ENCODE results near the gene MSH3.

Gene MSH3

DNA sequence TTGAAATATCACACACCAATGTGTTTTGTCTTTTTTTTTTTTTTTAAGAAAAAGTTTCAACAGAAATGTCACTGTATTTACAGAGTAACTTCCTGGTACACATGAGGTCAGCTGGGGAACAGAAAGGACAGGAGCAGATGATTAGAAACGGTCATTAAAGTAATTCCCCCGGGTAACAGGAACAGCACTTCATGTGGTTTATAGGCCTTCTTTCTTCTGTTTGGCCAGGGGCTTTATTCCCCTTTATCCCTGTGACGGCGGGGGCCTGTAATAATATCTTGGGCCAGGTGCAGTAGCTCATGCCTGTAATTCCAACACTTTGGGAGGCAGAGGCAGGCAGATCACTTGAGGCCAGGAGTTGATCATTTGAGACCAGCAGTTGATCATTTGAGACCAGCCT lies 30.5 kb upstream of the MSH3 start:
- Histone ChIP-seq H3K4me1 (ENCODE audit: low read length) (no peaks in the 10 kb centered on the region), H3K4me3 (ENCODE audit: low read length) (no peak overlapping the region), H3K27ac (ENCODE audit: low read length) (no peak overlapping the region), H3K9ac (ENCODE audit: low read length) (no peak overlapping the region), H4K20me1 (ENCODE audit: insufficient read depth, low read length) (no peaks in the 10 kb centered on the region), H3K4me2 (ENCODE audit: low read depth, low read length) (no peak overlapping the region), H3K27me3 (replicated peaks; ENCODE audit: insufficient read depth, low read length) (no peaks in the 10 kb centered on the region), H3K9me3 (replicated peaks; ENCODE audit: insufficient read depth, low read length) (no peaks in the 10 kb centered on the region), H3K9me2 (replicated peaks; ENCODE audit: insufficient read depth, low read length) (no peaks in the 10 kb centered on the region), H3K36me3 (replicated peaks; ENCODE audit: insufficient read depth, low read length) (no peaks in the 10 kb centered on the region), H2AFZ (ENCODE audit: low read length) (no peak overlapping the region), H3F3A (ENCODE audit: insufficient read depth, low read length) (no peaks in the 10 kb centered on the region), H3K79me2 (ENCODE audit: low read length) (no peaks in the 10 kb centered on the region)
- TF ChIP-seq EZH2phosphoT487 (IDR thresholded peaks at IDR 0.05; ENCODE audit: low read length) (no peak), EZH2 (optimal IDR thresholded peaks at IDR 0.05; ENCODE audit: low read depth, low read length) (no peak)
- TF ChIP-seq, protein P1, sequence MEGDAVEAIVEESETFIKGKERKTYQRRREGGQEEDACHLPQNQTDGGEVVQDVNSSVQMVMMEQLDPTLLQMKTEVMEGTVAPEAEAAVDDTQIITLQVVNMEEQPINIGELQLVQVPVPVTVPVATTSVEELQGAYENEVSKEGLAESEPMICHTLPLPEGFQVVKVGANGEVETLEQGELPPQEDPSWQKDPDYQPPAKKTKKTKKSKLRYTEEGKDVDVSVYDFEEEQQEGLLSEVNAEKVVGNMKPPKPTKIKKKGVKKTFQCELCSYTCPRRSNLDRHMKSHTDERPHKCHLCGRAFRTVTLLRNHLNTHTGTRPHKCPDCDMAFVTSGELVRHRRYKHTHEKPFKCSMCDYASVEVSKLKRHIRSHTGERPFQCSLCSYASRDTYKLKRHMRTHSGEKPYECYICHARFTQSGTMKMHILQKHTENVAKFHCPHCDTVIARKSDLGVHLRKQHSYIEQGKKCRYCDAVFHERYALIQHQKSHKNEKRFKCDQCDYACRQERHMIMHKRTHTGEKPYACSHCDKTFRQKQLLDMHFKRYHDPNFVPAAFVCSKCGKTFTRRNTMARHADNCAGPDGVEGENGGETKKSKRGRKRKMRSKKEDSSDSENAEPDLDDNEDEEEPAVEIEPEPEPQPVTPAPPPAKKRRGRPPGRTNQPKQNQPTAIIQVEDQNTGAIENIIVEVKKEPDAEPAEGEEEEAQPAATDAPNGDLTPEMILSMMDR (IDR thresholded peaks at IDR 0.05; ENCODE audit: low read length): no peak
- DNase-seq: no peak

DNA sequence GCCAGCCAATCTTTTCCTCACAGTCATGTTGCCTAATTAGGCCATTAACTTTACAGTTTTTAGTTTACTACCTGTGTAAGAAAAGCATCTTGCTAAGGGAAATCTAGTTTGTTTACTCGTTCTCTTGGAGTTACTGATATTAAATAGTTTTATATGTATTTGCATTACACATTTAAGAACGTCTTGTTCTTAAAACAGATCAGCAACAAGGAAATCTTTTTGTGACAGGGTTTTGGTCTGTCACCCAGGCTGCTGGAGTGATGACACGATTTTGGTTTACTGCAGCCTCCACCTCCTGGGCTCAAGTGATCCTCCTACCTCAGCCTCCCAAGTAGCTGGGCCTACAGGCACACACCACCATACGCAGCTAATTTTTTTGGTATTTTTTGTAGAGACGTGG lies 29.2 kb upstream of the MSH3 start:
- Histone ChIP-seq H3K27me3 (replicated peaks; ENCODE audit: insufficient read depth, low read length) (no peaks in the 10 kb centered on the region), H3K9me3 (replicated peaks; ENCODE audit: insufficient read depth, low read length) (no peaks in the 10 kb centered on the region), H3F3A (ENCODE audit: insufficient read depth, low read length) (no peaks in the 10 kb centered on the region), H3K9me2 (replicated peaks; ENCODE audit: insufficient read depth, low read length) (no peaks in the 10 kb centered on the region), H3K4me1 (ENCODE audit: low read length) (no peaks in the 10 kb centered on the region), H3K9ac (ENCODE audit: low read length) (no peak overlapping the region), H3K4me3 (ENCODE audit: low read length) (no peak overlapping the region), H3K79me2 (ENCODE audit: low read length) (no peaks in the 10 kb centered on the region), H3K36me3 (replicated peaks; ENCODE audit: insufficient read depth, low read length) (no peaks in the 10 kb centered on the region), H4K20me1 (ENCODE audit: insufficient read depth, low read length) (no peaks in the 10 kb centered on the region), H2AFZ (ENCODE audit: low read length) (no peak overlapping the region), H3K4me2 (ENCODE audit: low read depth, low read length) (no peak overlapping the region), H3K27ac (ENCODE audit: low read length) (no peak overlapping the region)
- TF ChIP-seq EZH2 (optimal IDR thresholded peaks at IDR 0.05; ENCODE audit: low read depth, low read length) (no peak), EZH2phosphoT487 (IDR thresholded peaks at IDR 0.05; ENCODE audit: low read length) (no peak)
- TF ChIP-seq, protein P1 (IDR thresholded peaks at IDR 0.05; ENCODE audit: low read length): no peak
- no peak for DNase-seq

DNA sequence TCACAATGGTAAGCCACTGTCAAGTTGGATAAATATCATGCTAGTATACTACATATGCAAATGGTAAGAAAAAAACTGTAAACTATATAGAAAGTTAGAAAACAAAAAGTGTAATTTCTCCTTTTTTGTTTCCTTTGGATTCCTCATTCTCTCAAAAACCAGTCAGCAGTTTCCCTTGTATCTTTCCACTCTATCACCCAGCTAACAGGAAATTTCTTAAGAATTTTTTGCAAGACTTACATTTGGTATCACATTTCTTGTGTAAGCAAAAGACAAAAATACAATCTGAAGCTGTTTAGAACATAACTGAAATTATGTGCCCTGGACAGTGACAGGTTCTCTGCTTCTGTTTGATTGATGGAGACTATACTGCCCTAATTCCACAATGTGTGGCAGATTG lies 25.2 kb upstream of the MSH3 start:
- H3K9me2 ChIP-seq (replicated peaks; ENCODE audit: insufficient read depth, low read length): no peaks in the 10 kb centered on the region
- no peak overlapping the region for H3K4me2 ChIP-seq (ENCODE audit: low read depth, low read length)
- no peaks in the 10 kb centered on the region for H3K4me1 ChIP-seq (ENCODE audit: low read length)
- H3K27me3 ChIP-seq (replicated peaks; ENCODE audit: insufficient read depth, low read length): no peaks in the 10 kb centered on the region
- TF ChIP-seq, protein P1 (IDR thresholded peaks at IDR 0.05; ENCODE audit: low read length): no peak
- no peak for TF ChIP-seq EZH2phosphoT487 (IDR thresholded peaks at IDR 0.05; ENCODE audit: low read length)
- TF ChIP-seq EZH2 (optimal IDR thresholded peaks at IDR 0.05; ENCODE audit: low read depth, low read length): no peak
- no peak for DNase-seq
- H3F3A ChIP-seq (ENCODE audit: insufficient read depth, low read length): no peaks in the 10 kb centered on the region
- no peaks in the 10 kb centered on the region for H4K20me1 ChIP-seq (ENCODE audit: insufficient read depth, low read length)
- no peaks in the 10 kb centered on the region; the same call in 1 of the 2 replicates for H3K36me3 ChIP-seq (replicated peaks; ENCODE audit: insufficient read depth, low read length)
- no peak overlapping the region for H3K4me3 ChIP-seq (ENCODE audit: low read length)
- H3K79me2 ChIP-seq (ENCODE audit: low read length): no peaks in the 10 kb centered on the region
- no peak overlapping the region for H2AFZ ChIP-seq (ENCODE audit: low read length)
- no peak overlapping the region for H3K9ac ChIP-seq (ENCODE audit: low read length)
- H3K27ac ChIP-seq (ENCODE audit: low read length): no peak overlapping the region
- no peaks in the 10 kb centered on the region for H3K9me3 ChIP-seq (replicated peaks; ENCODE audit: insufficient read depth, low read length)
